ENCODE measurements around the gene PALB2. TPM values are rescaled to one million over a fixed set of nuclear protein-coding genes. Genes with fewer than 3 reads are reported as not detected.

Gene PALB2
- polyA plus RNA-seq, 4 donors: 10.3 to 19.6 (median 14.0) TPM

DNA sequence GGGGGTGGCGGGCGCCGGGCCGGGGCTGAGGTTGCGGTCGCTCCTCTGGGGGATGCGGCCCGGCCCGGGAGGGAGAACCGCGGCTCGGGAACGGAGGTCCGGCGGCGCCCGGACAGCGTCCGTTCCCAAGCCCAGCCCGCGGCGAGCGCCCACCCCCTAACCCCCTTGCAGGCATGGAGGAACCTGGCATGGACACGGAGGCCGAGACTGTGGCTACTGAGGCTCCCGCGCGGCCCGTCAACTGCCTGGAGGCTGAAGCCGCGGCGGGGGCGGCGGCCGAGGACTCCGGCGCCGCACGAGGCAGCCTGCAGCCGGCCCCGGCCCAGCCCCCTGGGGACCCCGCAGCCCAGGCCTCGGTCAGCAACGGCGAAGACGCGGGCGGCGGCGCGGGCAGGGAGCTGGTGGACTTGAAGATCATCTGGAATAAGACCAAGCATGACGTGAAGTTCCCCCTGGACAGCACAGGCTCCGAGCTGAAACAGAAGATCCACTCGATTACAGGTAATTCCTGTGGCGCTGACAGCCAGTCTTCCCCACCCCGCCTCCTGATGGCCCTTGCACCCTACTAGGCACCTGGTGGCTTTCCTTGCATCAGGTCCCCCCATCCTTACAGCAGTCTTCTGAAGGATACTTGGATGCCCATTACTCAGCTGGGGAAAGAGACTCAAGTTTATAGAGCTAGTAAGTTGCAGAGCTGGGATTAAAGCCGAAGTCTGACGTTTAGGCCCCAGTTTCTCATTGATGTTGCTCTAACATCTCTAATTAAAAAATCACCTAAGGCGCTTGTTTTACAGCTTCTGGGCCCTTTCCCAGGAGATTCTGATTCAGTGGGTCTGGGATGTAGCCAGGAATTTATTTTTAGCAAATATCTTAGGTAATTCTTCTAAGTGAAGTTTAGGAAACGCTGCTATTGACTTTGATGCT is 83.1 kb downstream of the PALB2 start:
- Histone ChIP-seq H3K4me3 (ENCODE audit: low read depth in 1 of 3, low read length in 3 of 3) (peak overlapping the region; percentile 86 to 98 (median 97)), H3K4me1 (ENCODE audit: control insufficient read depth in 3 of 3, insufficient read depth in 2 of 3, low read depth in 1 of 3, low read length in 2 of 3) (peaks cover 0 to 10% (median 0%) of the 10 kb centered on the region in 3 donors), H3K27me3 (ENCODE audit: control insufficient read depth in 3 of 3, insufficient read depth in 3 of 3, low read length in 3 of 3) (no peaks in the 10 kb centered on the region), H3K27ac (ENCODE audit: low read depth in 1 of 3, low read length in 2 of 3) (peak overlapping the region; percentile 53 to 91 (median 71)), H3K9me3 (ENCODE audit: control insufficient read depth in 2 of 2, insufficient read depth in 1 of 2, low read depth in 1 of 2, low read length in 1 of 2) (no peaks in the 10 kb centered on the region), H3K36me3 (ENCODE audit: control insufficient read depth in 3 of 3, insufficient read depth in 2 of 3, low read depth in 1 of 3, low read length in 3 of 3) (peaks cover 5 to 21% (median 7%) of the 10 kb centered on the region in 3 donors)
- FAIRE-seq: no peak
- WGBS, 3 donors: 2% methylated on average over 36 to 60 of the region's 60 CpGs
- peak in 1 of 2 donors; percentile 14 for DNase-seq

- Histone ChIP-seq H3K27me3 (ENCODE audit: control insufficient read depth in 3 of 3, insufficient read depth in 3 of 3, low read length in 3 of 3) (no peaks in the 10 kb centered on the region), H3K4me3 (ENCODE audit: low read depth in 1 of 3, low read length in 3 of 3) (peak within 1 kb of the TSS; percentile 86 to 98 (median 97)), H3K4me1 (ENCODE audit: control insufficient read depth in 3 of 3, insufficient read depth in 2 of 3, low read depth in 1 of 3, low read length in 2 of 3) (peaks cover 0 to 10% (median 5%) of the 10 kb centered on the region in 3 donors), H3K9me3 (ENCODE audit: control insufficient read depth in 2 of 2, insufficient read depth in 1 of 2, low read depth in 1 of 2, low read length in 1 of 2) (no peaks in the 10 kb centered on the region), H3K27ac (ENCODE audit: low read depth in 1 of 3, low read length in 2 of 3) (peak within 1 kb of the TSS; percentile 71 to 91 (median 87)), H3K36me3 (ENCODE audit: control insufficient read depth in 3 of 3, insufficient read depth in 2 of 3, low read depth in 1 of 3, low read length in 3 of 3) (peaks cover 0 to 20% (median 0%) of the 10 kb centered on the region in 3 donors)
- WGBS, 3 donors: 1% methylated on average over 53 to 65 of the region's 65 CpGs
- DNase-seq: peak; percentile 99 to 100
- no peak for FAIRE-seq
Observed at GRCh38 chr16:23556881-23557778, 84.0 kb downstream of the PALB2 start, which contains the start of the genes EARS2 and UBFD1. TSS of gene EARS2 (minus strand) at chr16:23557350. CDS start at chr16:23557343, 7 bp downstream. TSS of gene UBFD1 (plus strand) at chr16:23557727. CDS start at chr16:23557743, 16 bp downstream.

- DNase-seq: no peak
- no peak overlapping the region for H3K4me3 ChIP-seq (ENCODE audit: low read depth in 1 of 3, low read length in 3 of 3)
- no peak overlapping the region for H3K27ac ChIP-seq (ENCODE audit: low read depth in 1 of 3, low read length in 2 of 3)
- 67 to 89% (median 83%) methylated on average over 3 of the region's 3 CpGs for WGBS, 3 donors
- no peaks in the 10 kb centered on the region for H3K9me3 ChIP-seq (ENCODE audit: control insufficient read depth in 2 of 2, insufficient read depth in 1 of 2, low read depth in 1 of 2, low read length in 1 of 2)
- no peak for FAIRE-seq
- H3K4me1 ChIP-seq (ENCODE audit: control insufficient read depth in 3 of 3, insufficient read depth in 2 of 3, low read depth in 1 of 3, low read length in 2 of 3): peaks cover 0 to 10% (median 9%) of the 10 kb centered on the region in 3 donors
- no peaks in the 10 kb centered on the region for H3K27me3 ChIP-seq (ENCODE audit: control insufficient read depth in 3 of 3, insufficient read depth in 3 of 3, low read length in 3 of 3)
- H3K36me3 ChIP-seq (ENCODE audit: control insufficient read depth in 3 of 3, insufficient read depth in 2 of 3, low read depth in 1 of 3, low read length in 3 of 3): peaks cover 2 to 34% (median 13%) of the 10 kb centered on the region in 3 donors
Observed at GRCh38 chr16:23554536-23554935, 86.6 kb downstream of the PALB2 start.

Other genes starting within 250 kb of the PALB2 start
- gene COG7, start 188.1 kb downstream of the PALB2 start, polyA plus RNA-seq: 10 to 100 TPM; 15.7 to 21.9 (median 17.3) TPM
- gene GGA2, start 130.8 kb downstream of the PALB2 start, polyA plus RNA-seq: 100 to 1,000 TPM in 1 of 4 donors, 10 to 100 TPM in 1, 1 to 10 TPM in 2; 9.2 to 107 (median 11.1) TPM
- gene EARS2, start 84.0 kb downstream of the PALB2 start, polyA plus RNA-seq: 10 to 100 TPM in 2 of 4 donors, 1 to 10 TPM in 2; 2.4 to 26.2 (median 11.9) TPM
- gene UBFD1, start 83.6 kb downstream of the PALB2 start, polyA plus RNA-seq: 10 to 100 TPM in 2 of 4 donors, 1 to 10 TPM in 2; 4.6 to 39.7 (median 10.8) TPM
- gene NDUFAB1, start 45.0 kb downstream of the PALB2 start, polyA plus RNA-seq: 100 to 1,000 TPM; 105 to 335 (median 268) TPM
- gene DCTN5, start 156 bp upstream of the PALB2 start, polyA plus RNA-seq: 10 to 100 TPM; 12.2 to 55.8 (median 20.3) TPM
- gene PLK1, start 37.6 kb upstream of the PALB2 start, polyA plus RNA-seq: 10 to 100 TPM in 2 of 4 donors, 1 to 10 TPM in 2; 1.9 to 48.2 (median 9.8) TPM
- 10 to 100 TPM in 2 of 4 donors, 1 to 10 TPM in 2; 5.4 to 38.8 (median 17.8) TPM for gene ERN2, start 71.9 kb upstream of the PALB2 start, polyA plus RNA-seq
- gene CHP2, start 113.7 kb upstream of the PALB2 start, polyA plus RNA-seq: 100 to 1,000 TPM; 144 to 416 (median 298) TPM
- 1 to 10 TPM; 2.3 to 5.1 (median 2.8) TPM for gene PRKCB, start 194.7 kb upstream of the PALB2 start, polyA plus RNA-seq

Data from small intestine (tissue), 7 donors.